IMR-90 (cell line): ENCODE data around the gene ADAMTSL4. TPM values are rescaled to one million over a fixed set of nuclear protein-coding genes. Genes with fewer than 3 reads are reported as not detected.

Source experiments
- ATAC-seq: fragments of 200-7000 bp; cut with Tn5 transposase; 2 replicates; pipeline ENCODE4 v1.9.1; 2020; ENCODE audit warnings: low read depth, mild to moderate bottlenecking, moderate library complexity
- BruUV-seq: library from RNA; stranded (reverse); fragments of 400-500 nt; replicated peaks from 2 replicates; lab custom pipeline; 2021; lab: Mats Ljungman, UMichigan
- CTCF ChIA-PET: fragments of 300-600 bp; formaldehyde crosslinking; extraction: SDS; loops from one replicate; lab custom pipeline; 2021; ENCODE audit warnings: antibody characterized with exemption; lab: Yijun Ruan, JAX
- POLR2A ChIA-PET: fragments of 300-600 bp; sonication (Branson Sonifier 250); formaldehyde crosslinking; loops from one replicate; lab custom pipeline; 2022; ENCODE audit warnings: antibody characterized with exemption; ENCODE audit not compliant: unreplicated experiment; lab: Charles Lee
- DNase-seq: peaks from one replicate; pipeline ENCODE4 v3.0.0; 2013
- H2AFZ ChIP-seq: replicated peaks from 2 replicates; pipeline ENCODE3; 2013; ENCODE audit warnings: low read length, mild to moderate bottlenecking; ENCODE audit not compliant: poor library complexity
- H2AK5ac ChIP-seq: 2 replicates; pipeline ENCODE4 v1.6.1; 2013; ENCODE audit warnings: low read depth, low read length, inconsistent platforms
- H2AK9ac ChIP-seq: replicated peaks from 2 replicates; pipeline ENCODE3; 2013; ENCODE audit warnings: mild to moderate bottlenecking, low read depth, low read length, moderate library complexity; ENCODE audit not compliant: poor library complexity
- H2BK120ac ChIP-seq: 2 replicates; pipeline ENCODE4 v1.6.1; 2013; ENCODE audit warnings: low read depth, low read length, inconsistent platforms
- H2BK15ac ChIP-seq: 3 replicates; pipeline ENCODE4 v1.6.1; 2013; ENCODE audit warnings: low read depth, low read length, inconsistent platforms
- H2BK20ac ChIP-seq: 2 replicates; pipeline ENCODE4 v1.6.1; 2013; ENCODE audit warnings: low read depth, mild to moderate bottlenecking, inconsistent platforms, low read length, moderate library complexity
- H2BK5ac ChIP-seq: 2 replicates; pipeline ENCODE4 v1.6.1; 2013; ENCODE audit warnings: mild to moderate bottlenecking, low read depth, low read length, inconsistent platforms; ENCODE audit not compliant: poor library complexity, severe bottlenecking
- H3K14ac ChIP-seq: replicated peaks from 2 replicates; pipeline ENCODE4 v1.6.1; 2013; ENCODE audit warnings: low read depth, low read length, inconsistent platforms
- H3K18ac ChIP-seq: 2 replicates; pipeline ENCODE4 v1.6.1; 2013; ENCODE audit warnings: low read depth, low read length, control low read depth
- H3K23ac ChIP-seq: 2 replicates; pipeline ENCODE4 v1.6.1; 2013; ENCODE audit warnings: low read depth, low read length, inconsistent platforms
- H3K27ac ChIP-seq: 2 replicates; pipeline ENCODE4 v1.5.1; 2013; ENCODE audit warnings: mild to moderate bottlenecking, control low read depth, low read length; ENCODE audit not compliant: insufficient read depth
- H3K27me3 ChIP-seq: 2 replicates; pipeline ENCODE4 v1.6.1; 2013; ENCODE audit warnings: low read length; ENCODE audit not compliant: control insufficient read depth, insufficient read depth
- H3K36me3 ChIP-seq: 2 replicates; pipeline ENCODE4 v1.6.1; 2013; ENCODE audit warnings: low read length, mixed read lengths; ENCODE audit not compliant: control insufficient read depth, insufficient read depth
- H3K4ac ChIP-seq: 2 replicates; pipeline ENCODE4 v1.6.1; 2013; ENCODE audit warnings: low read depth, low read length, inconsistent platforms
- H3K4me1 ChIP-seq: 2 replicates; pipeline ENCODE4 v1.6.1; 2013; ENCODE audit warnings: low read length, mixed read lengths; ENCODE audit not compliant: control insufficient read depth, insufficient read depth
- H3K4me2 ChIP-seq: 2 replicates; pipeline ENCODE4 v1.6.1; 2013; ENCODE audit warnings: low read depth, mild to moderate bottlenecking, control low read depth, low read length, moderate library complexity
- H3K4me3 ChIP-seq: 2 replicates; pipeline ENCODE4 v1.5.1; 2013; ENCODE audit warnings: low read depth, mild to moderate bottlenecking, control low read depth, low read length, moderate library complexity; ENCODE audit not compliant: insufficient read depth
- H3K56ac ChIP-seq: 2 replicates; pipeline ENCODE4 v1.6.1; 2013; ENCODE audit warnings: low read length, inconsistent platforms; ENCODE audit not compliant: insufficient read depth; ENCODE audit errors: extremely low read depth
- H3K79me1 ChIP-seq, 2 experiments: 2 replicates each; pipeline ENCODE4 v1.6.1; 2013; ENCODE audit warnings: low read length in 2 of 2, inconsistent platforms in 1 of 2, low read depth in 1 of 2
- H3K9ac ChIP-seq: 2 replicates; pipeline ENCODE4 v1.6.1; 2013; ENCODE audit warnings: low read depth, low read length, control low read depth
- H3K9me1 ChIP-seq: 2 replicates; pipeline ENCODE4 v1.6.1; 2013; ENCODE audit warnings: low read length, inconsistent platforms; ENCODE audit not compliant: insufficient read depth
- H3K9me3 ChIP-seq: 2 replicates; pipeline ENCODE4 v1.6.1; 2013; ENCODE audit warnings: low read length; ENCODE audit not compliant: control insufficient read depth, insufficient read depth
- H4K20me1 ChIP-seq: 2 replicates; pipeline ENCODE4 v1.6.1; 2013; ENCODE audit warnings: low read length, inconsistent platforms; ENCODE audit not compliant: insufficient read depth
- H4K5ac ChIP-seq: 2 replicates; pipeline ENCODE4 v1.6.1; 2013; ENCODE audit warnings: mild to moderate bottlenecking, low read depth, low read length, control low read depth
- H4K8ac ChIP-seq, 2 experiments: 2 replicates each; pipeline ENCODE4 v1.6.1; 2013; ENCODE audit warnings: low read depth in 2 of 2, low read length in 2 of 2, control low read depth in 1 of 2, inconsistent platforms in 1 of 2
- H4K91ac ChIP-seq: 2 replicates; pipeline ENCODE4 v1.6.1; 2013; ENCODE audit warnings: low read depth, low read length, inconsistent platforms; ENCODE audit not compliant: insufficient read depth
- BHLHE40 ChIP-seq: fragments of 150-350 bp; IDR thresholded peaks from 2 replicates; pipeline ENCODE4 v1.6.1; 2016; ENCODE audit warnings: mild to moderate bottlenecking, low read depth, low read length
- CEBPB ChIP-seq: IDR thresholded peaks from 2 replicates; pipeline ENCODE4 v1.6.1; 2012; ENCODE audit warnings: low read depth, low read length, improper control_type of control experiment
- CHD1 ChIP-seq: IDR thresholded peaks from 2 replicates; pipeline ENCODE4 v1.6.1; 2012; ENCODE audit warnings: low read depth, low read length, improper control_type of control experiment
- CTCF ChIP-seq: conservative IDR thresholded peaks from 2 replicates; pipeline ENCODE4 v1.5.1; 2012; ENCODE audit warnings: mild to moderate bottlenecking, low read depth, low read length, improper control_type of control experiment
- ELK1 ChIP-seq: fragments of 150-350 bp; IDR thresholded peaks from 2 replicates; pipeline ENCODE4 v1.6.1; 2016; ENCODE audit warnings: low read depth, mild to moderate bottlenecking, low read length, moderate library complexity, borderline replicate concordance
- MAFK ChIP-seq: IDR thresholded peaks from 2 replicates; pipeline ENCODE4 v1.6.1; 2012; ENCODE audit warnings: low read depth, low read length, improper control_type of control experiment
- MAZ ChIP-seq: IDR thresholded peaks from 2 replicates; pipeline ENCODE4 v1.6.1; 2012; ENCODE audit warnings: low read depth, mild to moderate bottlenecking, low read length, improper control_type of control experiment, moderate library complexity, borderline replicate concordance
- MXI1 ChIP-seq: IDR thresholded peaks from 2 replicates; pipeline ENCODE4 v1.6.1; 2012; ENCODE audit warnings: low read depth, mild to moderate bottlenecking, low read length, moderate library complexity, borderline replicate concordance
- NFE2L2 ChIP-seq: fragments of 150-350 bp; IDR thresholded peaks from 2 replicates; pipeline ENCODE4 v1.6.1; 2016; ENCODE audit warnings: low read depth, mild to moderate bottlenecking, low read length
- POLR2A ChIP-seq: IDR thresholded peaks from 2 replicates; pipeline ENCODE4 v1.6.1; 2012; ENCODE audit warnings: mild to moderate bottlenecking, low read depth, low read length
- RAD21 ChIP-seq: IDR thresholded peaks from 2 replicates; pipeline ENCODE4 v1.6.1; 2012; ENCODE audit warnings: low read length, improper control_type of control experiment
- RCOR1 ChIP-seq: IDR thresholded peaks from 2 replicates; pipeline ENCODE4 v1.6.1; 2012; ENCODE audit warnings: mild to moderate bottlenecking, low read length, improper control_type of control experiment; ENCODE audit not compliant: insufficient replicate concordance
- RFX5 ChIP-seq: IDR thresholded peaks from 2 replicates; pipeline ENCODE4 v1.8.0; 2012; ENCODE audit warnings: low read depth, mild to moderate bottlenecking, low read length, moderate library complexity
- SMC3 ChIP-seq: fragments of 150-350 bp; IDR thresholded peaks from 2 replicates; pipeline ENCODE4 v1.6.1; 2016; ENCODE audit warnings: low read depth, mild to moderate bottlenecking, antibody characterized with exemption, low read length, moderate library complexity
- WGBS, 2 experiments: methylation state at CpG; one replicate each; pipeline versions ENCODE4 v1.1.5 to v1.1.7; 2013; ENCODE audit warnings: missing lambda C conversion rate in 2 of 2; ENCODE audit not compliant: insufficient read length in 1 of 2; ENCODE audit errors: extremely low coverage in 2 of 2; 5-methylcytosine and 5-hydroxymethylcytosine counted together
- dilution Hi-C: fragments of 300-500 bp; cut with HindIII; formaldehyde crosslinking; loops from one replicate; pipeline ENCODE4 v1.14.3; 2018; ENCODE audit warnings: low sequenced_read_pairs; ENCODE audit not compliant: unreplicated experiment
- in situ Hi-C: fragments of 300-500 bp; cut with MboI; formaldehyde crosslinking; loops from 3 replicates; pipeline ENCODE4 v1.14.3; 2019; ENCODE audit warnings: low sequenced_read_pairs, inconsistent platforms, mixed read lengths
- intact Hi-C: fragments of 100-400 bp; cut with micrococcal nuclease; formaldehyde crosslinking; loops from 2 replicates; pipeline ENCODE4 v1.10.0; 2022
- polyA plus RNA-seq, 3 experiments: library from polyadenylated mRNA; depleted of rRNA; stranded (reverse); fragments of >200 nt; gene quantifications; 2 replicates each; pipeline ENCODE4 v1.2.3, GENCODE V29; 2012; ENCODE audit warnings: low replicate concordance in 1 of 3
- total RNA-seq: library from RNA; depleted of rRNA; stranded (reverse); fragments of >200 nt; gene quantifications from 2 replicates; pipeline ENCODE4 v1.2.3, GENCODE V29; 2012
- TF ChIP-seq, protein P1 (sequence below): fragments of 150-350 bp; IDR thresholded peaks from 2 replicates; pipeline ENCODE4 v1.6.1; 2017; ENCODE audit warnings: mild to moderate bottlenecking, antibody characterized with exemption, low read length, low read depth

Gene ADAMTSL4
- total and polyA plus RNA-seq, 2 of the 4 experiments (the other 2 are of a cell fraction), result 0.54 to 12.2 TPM

DNA sequence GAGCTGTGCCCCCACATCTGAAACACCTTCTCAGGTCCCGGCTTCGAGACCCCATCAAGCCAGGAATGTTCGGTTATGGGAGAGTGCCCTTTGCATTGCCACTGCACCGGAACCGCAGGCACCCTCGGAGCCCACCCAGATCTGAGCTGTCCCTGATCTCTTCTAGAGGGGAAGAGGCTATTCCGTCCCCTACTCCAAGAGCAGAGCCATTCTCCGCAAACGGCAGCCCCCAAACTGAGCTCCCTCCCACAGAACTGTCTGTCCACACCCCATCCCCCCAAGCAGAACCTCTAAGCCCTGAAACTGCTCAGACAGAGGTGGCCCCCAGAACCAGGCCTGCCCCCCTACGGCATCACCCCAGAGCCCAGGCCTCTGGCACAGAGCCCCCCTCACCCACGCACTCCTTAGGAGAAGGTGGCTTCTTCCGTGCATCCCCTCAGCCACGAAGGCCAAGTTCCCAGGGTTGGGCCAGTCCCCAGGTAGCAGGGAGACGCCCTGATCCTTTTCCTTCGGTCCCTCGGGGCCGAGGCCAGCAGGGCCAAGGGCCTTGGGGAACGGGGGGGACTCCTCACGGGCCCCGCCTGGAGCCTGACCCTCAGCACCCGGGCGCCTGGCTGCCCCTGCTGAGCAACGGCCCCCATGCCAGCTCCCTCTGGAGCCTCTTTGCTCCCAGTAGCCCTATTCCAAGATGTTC lies 4.3 kb downstream of the ADAMTSL4 start:
- Histone ChIP-seq H2BK5ac (no peak overlapping the region), H2AK5ac (peak overlapping the region; percentile 45; the same call in 1 of the 2 replicates), H4K91ac (no peak overlapping the region), H3K14ac (no peak overlapping the region), H2AFZ (no peak overlapping the region), H3K27ac (peak overlapping the region; percentile 72), H3K18ac (no peak overlapping the region), H2AK9ac (peak overlapping the region; percentile 65), H3K9ac (0 out of 2 replicates have a peak overlapping the region, but pooled peaks have one; percentile 1), H3K36me3 (peaks cover 5% of the 10 kb centered on the region), H2BK15ac (no peak overlapping the region; the same call in 2 of the 3 replicates), H3K27me3 (no peaks in the 10 kb centered on the region), H3K4me1 (peaks cover 26% of the 10 kb centered on the region), H2BK120ac (no peak overlapping the region), H3K9me3 (no peaks in the 10 kb centered on the region), H3K4me3 (no peak overlapping the region), H4K8ac (no peak overlapping the region), H3K4me2 (no peak overlapping the region), H4K20me1 (no peaks in the 10 kb centered on the region; the same call in none of the 2 replicates), H4K5ac (peak overlapping the region; percentile 6; the same call in 1 of the 2 replicates), H3K9me1 (peaks cover 10% of the 10 kb centered on the region), H3K4ac (peak overlapping the region; percentile 66; the same call in 1 of the 2 replicates), H2BK20ac (no peak overlapping the region), H3K79me1 (peaks cover 3 to 54% of the 10 kb centered on the region in 2 experiments; a peak in 3 of 4 replicates), H3K23ac (no peak overlapping the region), H3K56ac (no peak overlapping the region)
- 87% methylated on average over 11 of the region's 23 CpGs; no CpG with 5 or more reads in 1 of the 2 experiments for WGBS, 2 experiments
- no peak for DNase-seq
- POLR2A ChIA-PET, result no interaction called here
- BruUV-seq, result no TSS peak
- dilution Hi-C loops (no loop called here), in situ Hi-C loops (loop anchor here (10.0 kb wide), 1 partner anchor 289 kb away; the partner anchor contains the start of gene APH1A), intact Hi-C loops (no loop called here)
- no peak for ATAC-seq
- CTCF ChIA-PET, result no interaction called here
- TF ChIP-seq CTCF, result no peak
- TF ChIP-seq, protein P1, sequence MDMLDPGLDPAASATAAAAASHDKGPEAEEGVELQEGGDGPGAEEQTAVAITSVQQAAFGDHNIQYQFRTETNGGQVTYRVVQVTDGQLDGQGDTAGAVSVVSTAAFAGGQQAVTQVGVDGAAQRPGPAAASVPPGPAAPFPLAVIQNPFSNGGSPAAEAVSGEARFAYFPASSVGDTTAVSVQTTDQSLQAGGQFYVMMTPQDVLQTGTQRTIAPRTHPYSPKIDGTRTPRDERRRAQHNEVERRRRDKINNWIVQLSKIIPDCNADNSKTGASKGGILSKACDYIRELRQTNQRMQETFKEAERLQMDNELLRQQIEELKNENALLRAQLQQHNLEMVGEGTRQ, result no peak
- no peak for TF ChIP-seq RAD21
- no peak for TF ChIP-seq MAFK
- no peak for TF ChIP-seq ELK1
- TF ChIP-seq BHLHE40, result no peak
- no peak for TF ChIP-seq CEBPB
- no peak for TF ChIP-seq CHD1
- TF ChIP-seq RCOR1, result no peak
- no peak for TF ChIP-seq MAZ
- TF ChIP-seq SMC3, result no peak
- no peak for TF ChIP-seq POLR2A
- no peak for TF ChIP-seq RFX5
- no peak for TF ChIP-seq MXI1
- no peak for TF ChIP-seq NFE2L2
